Right lobe of liver (tissue), 6 donors: ENCODE data around the gene RPL39. TPM values are rescaled to one million over a fixed set of nuclear protein-coding genes. Genes with fewer than 3 reads are reported as not detected.
"Not testable (repeated sequence)": the region's sequence is repeated elsewhere in the genome, so short reads cannot be mapped to it uniquely, and the experiment has no call there.

ENCODE experiments used
- ATAC-seq, 4 donors: fragments of 200-7000 bp; cut with Tn5 transposase; one replicate each; pipeline ENCODE4 v1.9.1; 2020; ENCODE audit warnings: mild to moderate bottlenecking in 4 of 4, moderate library complexity in 4 of 4
- DNase-seq, 3 donors: peaks; one replicate each; pipeline ENCODE4 v3.0.0-alpha.2; 2020
- H3K27ac ChIP-seq, 3 donors: fragments of 200-600 bp; one replicate each; pipeline ENCODE4 v1.8.0; 2022
- H3K27me3 ChIP-seq, 2 donors: fragments of 200-600 bp; one replicate each; pipeline ENCODE4 v1.8.0; 2022
- H3K36me3 ChIP-seq, 4 donors: fragments of 200-600 bp; sonication (generic) in 1 of 4; one replicate each; pipeline versions ENCODE4 v1.5.1 to v1.8.0; 2017 to 2022; ENCODE audit warnings: control low read depth in 1 of 4
- H3K4me1 ChIP-seq, 4 donors: fragments of 200-600 bp; sonication (generic) in 1 of 4; one replicate each; pipeline versions ENCODE4 v1.5.1 to v1.8.0; 2017 to 2022; ENCODE audit warnings: control low read depth in 1 of 4
- H3K4me3 ChIP-seq, 3 donors: fragments of 200-600 bp; one replicate each; pipeline ENCODE4 v1.8.0; 2022
- H3K9me3 ChIP-seq, 4 donors: fragments of 200-600 bp; sonication (generic) in 1 of 4; one replicate each; pipeline versions ENCODE4 v1.5.1 to v1.8.0; 2017 to 2022; ENCODE audit warnings: control low read depth in 1 of 4
- CTCF ChIP-seq, 4 donors: fragments of 200-600 bp in 3 of 4; fragments of 450-650 bp in 1 of 4; IDR thresholded peaks; one replicate each; pipeline versions ENCODE4 v1.5.1 to v1.8.0; 2016 to 2022; ENCODE audit warnings: antibody characterized with exemption in 4 of 4, mild to moderate bottlenecking in 2 of 4
- POLR2A ChIP-seq: fragments of 450-650 bp; IDR thresholded peaks from one replicate; pipeline ENCODE4 v1.6.1; 2017; ENCODE audit warnings: antibody characterized with exemption, mild to moderate bottlenecking
- WGBS: methylation state at CpG from one replicate; pipeline ENCODE4 v1.1.6; 2018; ENCODE audit warnings: low coverage, low lambda C conversion rate; ENCODE audit not compliant: insufficient coverage; ENCODE audit errors: missing lambda C conversion rate; 5-methylcytosine and 5-hydroxymethylcytosine counted together
- intact Hi-C, 2 donors: fragments of 100-400 bp; cut with DNase I; formaldehyde crosslinking; loops; one replicate each; pipeline versions ENCODE4 v1.11.2 to v1.14.1; 2022
- long read RNA-seq: library from polyadenylated mRNA; unstranded; transcript quantifications from one replicate; pipeline ENCODE4 v2.0.0, GENCODE V29; 2019
- total RNA-seq, 6 experiments: library from RNA; depleted of rRNA in 2 of 6; stranded (reverse); fragments of >200 nt in 2 of 6; fragmentation: NEBNext Ultra II Directional in 3 of 6; extraction: Animal tissue kit (Norgen Biotek cat#: 25700) in 3 of 6; gene quantifications; one replicate each; pipeline versions ENCODE4 v1.1.0 to v1.2.4, GENCODE V29; 2016 to 2023
- donor health status: DM: no; HTN: yes; CAD: no.
- donor health status: DM: no; HTN: no; CAD: no.
- donor health status: DM: no; HTN: no; CAD: no.
- donor health status: DM: no; HTN: yes; CAD: no.
- donor health status: DM: no; HTN: yes; CAD: no.

The RPL39 gene
- total RNA-seq: 1,000 to 10,000 TPM in 2 of 6 experiments, 100 to 1,000 TPM in 4; 587 to 2,308 (median 667) TPM
- long read RNA-seq, transcript RPL39-201 (3 exons, 401 nt): major isoform, 511 of 512 reads
- long read RNA-seq, partial matches to known transcripts: 0 of 512 reads
- long read RNA-seq, other reads (novel, unspliced or antisense): 1 of 512 reads

- WGBS: 26% methylated on average over 44 of the region's 58 CpGs
- Histone ChIP-seq H3K27ac (peak within 1 kb of the TSS; percentile 92 to 98 (median 95)), H3K36me3 (peaks cover 0 to 11% (median 0%) of the 10 kb centered on the region in 4 donors), H3K9me3 (no peaks in the 10 kb centered on the region), H3K27me3 (no peaks in the 10 kb centered on the region), H3K4me3 (peak within 1 kb of the TSS; percentile 55 to 67 (median 67)), H3K4me1 (peaks cover 0 to 6% (median 0%) of the 10 kb centered on the region in 4 donors)
- DNase-seq (peak; percentile 83 to 88 (median 87)), ATAC-seq (peak; percentile 94 to 97 (median 94))
- intact Hi-C loops: no loop called here
- TF ChIP-seq CTCF (IDR thresholded peaks at IDR 0.05): no peak
- TF ChIP-seq POLR2A: peak; percentile 84
Measured at GRCh38 chrX:119791437-119792231, at the start of gene RPL39. Gene RPL39, minus strand, starts transcription at chrX:119791630. Its CDS starts 54 bp downstream, at chrX:119791576.

GRCh38 chrX:119833905-119834304, 42.5 kb upstream of the RPL39 start:
- H3K36me3 ChIP-seq: peaks cover 0 to 8% (median 0%) of the 10 kb centered on the region in 4 donors
- intact Hi-C loops: no loop called here
- no peak for DNase-seq

GRCh38 chrX:119828446-119828845, 37.0 kb upstream of the RPL39 start:
- DNase-seq (no peak), ATAC-seq (no peak)
- Histone ChIP-seq H3K36me3 (no peaks in the 10 kb centered on the region), H3K4me3 (no peak overlapping the region), H3K9me3 (no peaks in the 10 kb centered on the region), H3K27me3 (no peaks in the 10 kb centered on the region), H3K4me1 (peaks cover 0 to 11% (median 0%) of the 10 kb centered on the region in 4 donors), H3K27ac (no peak overlapping the region)
- WGBS: 90% methylated on average over 5 of the region's 5 CpGs
- intact Hi-C loops: no loop called here
- TF ChIP-seq CTCF (IDR thresholded peaks at IDR 0.05): no peak
- no peak for TF ChIP-seq POLR2A

More at GRCh38 chrX:119833905-119834304, 42.5 kb upstream of the RPL39 start:
- Histone ChIP-seq H3K9me3 (no peaks in the 10 kb centered on the region), H3K4me1 (no peaks in the 10 kb centered on the region), H3K27me3 (no peaks in the 10 kb centered on the region), H3K4me3 (no peak overlapping the region), H3K27ac (no peak overlapping the region)
- no peak for ATAC-seq
- WGBS: 49% methylated on average over 3 of the region's 3 CpGs
- TF ChIP-seq POLR2A (no peak), CTCF (IDR thresholded peaks at IDR 0.05) (no peak)

GRCh38 chrX:119826399-119826959, 35.0 kb upstream of the RPL39 start:
- Histone ChIP-seq H3K4me3 (no peak overlapping the region), H3K9me3 (no peaks in the 10 kb centered on the region), H3K27ac (peak overlapping the region; percentile 25 to 76 (median 54)), H3K4me1 (peaks cover 0 to 11% (median 0%) of the 10 kb centered on the region in 4 donors), H3K36me3 (no peaks in the 10 kb centered on the region), H3K27me3 (no peaks in the 10 kb centered on the region)
- WGBS: 17% methylated on average over 7 of the region's 7 CpGs
- TF ChIP-seq CTCF (IDR thresholded peaks at IDR 0.05) (no peak), POLR2A (no peak)
- intact Hi-C loops: no loop called here
- peak in 2 of 3 donors; percentile 24 to 51 for DNase-seq
- peak; percentile 60 to 77 (median 66) for ATAC-seq

GRCh38 chrX:119824221-119824620, 32.8 kb upstream of the RPL39 start:
- Histone ChIP-seq H3K27ac (peak overlapping the region in 1 of 3 donors; percentile 76), H3K4me1 (peaks cover 0 to 14% (median 0%) of the 10 kb centered on the region in 4 donors)
- ATAC-seq: peak; percentile 48 to 63 (median 53)
- H3K4me3 ChIP-seq, H3K36me3 ChIP-seq, H3K9me3 ChIP-seq, intact Hi-C loops, H3K27me3 ChIP-seq, DNase-seq: not testable (repeated sequence)
- no CpG with 5 or more reads among the region's 5 CpGs for WGBS

- peak; percentile 48 to 68 (median 66) for ATAC-seq
- H3K27me3 ChIP-seq, H3K4me3 ChIP-seq, intact Hi-C loops, DNase-seq, H3K36me3 ChIP-seq, H3K9me3 ChIP-seq: not testable (repeated sequence)
- 40% methylated on average over 3 of the region's 3 CpGs for WGBS
- H3K27ac ChIP-seq: peak overlapping the region in 2 of 3 donors; percentile 72 to 81
- H3K4me1 ChIP-seq: peaks cover 0 to 11% (median 0%) of the 10 kb centered on the region in 4 donors
Measured at GRCh38 chrX:119821703-119822102, 30.3 kb upstream of the RPL39 start.
